K562 (cell line): ENCODE results near the gene AP3S2. TPM values are rescaled to one million over a fixed set of nuclear protein-coding genes. Genes with fewer than 3 reads are reported as not detected.
A peak's percentile ranks its signal among the peaks of the same experiment; 100 is the strongest.

Experiments used
- BDP1 ChIP-seq: IDR thresholded peaks from 3 replicates; pipeline ENCODE4 v1.6.1; 2011; ENCODE audit not compliant: insufficient read length, insufficient read depth
- CREBBP ChIP-seq: IDR thresholded peaks from one replicate; pipeline ENCODE4 v1.6.1; 2012; ENCODE audit warnings: low read depth, mild to moderate bottlenecking, control low read depth, inconsistent platforms, low read length
- CXXC5 ChIP-seq: fragments of 250-450 bp; sonication (Bioruptor Pico); IDR thresholded peaks from 2 replicates; pipeline ENCODE4 v1.8.0; 2022; ENCODE audit warnings: inconsistent platforms, mild to moderate bottlenecking, moderate library complexity
- DEAF1 ChIP-seq: fragments of 450-650 bp; formaldehyde crosslinking; IDR thresholded peaks from 2 replicates; pipeline ENCODE4 v1.4.0; 2020; ENCODE audit warnings: mild to moderate bottlenecking, moderate library complexity
- ESRRA ChIP-seq: fragments of 450-650 bp; IDR thresholded peaks from 2 replicates; pipeline ENCODE4 v1.6.1; 2014; ENCODE audit warnings: low read depth, mild to moderate bottlenecking, moderate library complexity, borderline replicate concordance
- ETS2 ChIP-seq: IDR thresholded peaks from 2 replicates; pipeline ENCODE4 v1.6.1; 2016; ENCODE audit warnings: borderline replicate concordance, missing genetic modification characterization, mild to moderate bottlenecking, moderate library complexity, missing compliant biosample characterization; ENCODE audit not compliant: poor library complexity, severe bottlenecking
- KDM4B ChIP-seq, 2 experiments: fragments of 450-650 bp in 1 of 2; sonication (generic) in 1 of 2; IDR thresholded peaks; 2 replicates each; pipeline ENCODE4 v1.6.1; 2016 to 2017; ENCODE audit warnings: borderline replicate concordance in 2 of 2, antibody characterized with exemption in 1 of 2, low read depth in 1 of 2, mild to moderate bottlenecking in 1 of 2
- LEF1 ChIP-seq: fragments of 450-650 bp; IDR thresholded peaks from 2 replicates; pipeline ENCODE4 v1.6.1; 2016; ENCODE audit warnings: mild to moderate bottlenecking
- MYNN ChIP-seq, 2 experiments: sonication (generic); formaldehyde crosslinking in 1 of 2; IDR thresholded peaks; 2 replicates each; pipeline versions ENCODE4 v1.5.0 to v1.6.1; 2016 to 2020; ENCODE audit warnings: antibody characterized with exemption in 1 of 2, missing genetic modification reagents in 1 of 2
- PCBP2 ChIP-seq: fragments of 200-400 bp; formaldehyde crosslinking; IDR thresholded peaks from 2 replicates; pipeline ENCODE4 v1.6.1; 2018; ENCODE audit warnings: low read length, low read depth, mild to moderate bottlenecking, moderate library complexity; ENCODE audit not compliant: poor library complexity, severe bottlenecking
- PRPF4 ChIP-seq: fragments of 200-400 bp; formaldehyde crosslinking; IDR thresholded peaks from one replicate; pipeline ENCODE4 v1.6.1; 2017; ENCODE audit warnings: low read length, low read depth, mild to moderate bottlenecking; ENCODE audit not compliant: insufficient read depth, poor library complexity, severe bottlenecking
- SMAD1 ChIP-seq: fragments of 150-350 bp; IDR thresholded peaks from 2 replicates; pipeline ENCODE4 v1.6.1; 2014; ENCODE audit warnings: low read length, low read depth; ENCODE audit not compliant: partially characterized antibody
- ZBTB1 ChIP-seq: sonication (generic); formaldehyde crosslinking; IDR thresholded peaks from 2 replicates; pipeline ENCODE4 v1.8.1; 2023; ENCODE audit warnings: missing genetic modification reagents, low read depth, mild to moderate bottlenecking, borderline replicate concordance
- ZBTB11 ChIP-seq, 3 experiments: fragments of 200-800 bp in 1 of 3; fragments of 250-450 bp in 1 of 3; fragments of 450-650 bp in 1 of 3; sonication (Bioruptor Pico) in 1 of 3; sonication (Bioruptor generic) in 1 of 3; formaldehyde crosslinking in 1 of 3; IDR thresholded peaks; 2 replicates each; pipeline versions ENCODE4 v1.6.1 to v1.8.0; 2016 to 2022; ENCODE audit warnings: mild to moderate bottlenecking in 2 of 3, missing genetic modification characterization in 2 of 3, missing compliant biosample characterization in 1 of 3, moderate library complexity in 1 of 3
- ZBTB17 ChIP-seq: fragments of 450-650 bp; formaldehyde crosslinking; IDR thresholded peaks from 2 replicates; pipeline ENCODE4 v1.4.0; 2020; ENCODE audit warnings: mild to moderate bottlenecking
- ZC3H4 ChIP-seq: sonication (generic); formaldehyde crosslinking; IDR thresholded peaks from 2 replicates; pipeline ENCODE4 v1.9.0; 2021; ENCODE audit warnings: missing genetic modification reagents, borderline replicate concordance
- ZNF316 ChIP-seq: fragments of 450-650 bp; IDR thresholded peaks from 2 replicates; pipeline ENCODE4 v1.6.1; 2016
- ZNF644 ChIP-seq: fragments of 200-800 bp; sonication (Bioruptor generic); IDR thresholded peaks from 2 replicates; pipeline ENCODE4 v1.6.1; 2016; ENCODE audit warnings: low read depth, missing genetic modification characterization, missing compliant biosample characterization
- polyA plus RNA-seq, 8 experiments: library from polyadenylated mRNA; depleted of rRNA in 4 of 8; stranded (reverse) in 5 of 8; unstranded in 3 of 8; fragments of >200 nt; fragmentation: Nextera tagmentation in 2 of 8; fragmentation: Illumina TruSeq in 1 of 8; extraction: Ambion mirVana in 2 of 8; extraction: Trizol in 1 of 8; gene quantifications; 2 replicates each; pipeline versions ENCODE4 v1.2.1 to v1.2.3, GENCODE V29; 2011 to 2014; ENCODE audit warnings: inconsistent platforms in 1 of 8, missing spikeins in 1 of 8
- total RNA-seq, 7 experiments: library from RNA; depleted of rRNA in 6 of 7; stranded (reverse); fragments of >200 nt in 6 of 7; fragmentation: Illumina TruSeq in 2 of 7; extraction: Trizol in 2 of 7; gene quantifications; 2 replicates each; pipeline versions ENCODE4 v1.2.1 to v1.2.3, GENCODE V29; 2011 to 2021; ENCODE audit warnings: low replicate concordance in 1 of 7

Gene AP3S2
- total and polyA plus RNA-seq, 9 of the 15 experiments (the other 6 are each of a cell fraction or from before 2014, with no cell fraction given), result 16.4 to 54.1 (median 37.4) TPM

- TF ChIP-seq ZBTB11 (CRISPR knock-in tag; IDR thresholded peaks at IDR 0.05) (peak in 1 of 3 experiments; percentile 64; a peak in 2 of 6 replicates), KDM4B (IDR thresholded peaks at IDR 0.05; ENCODE audit: borderline replicate concordance in 2 of 2, low read depth in 1 of 2) (no peak), ZBTB1 (no peak), DEAF1 (CRISPR knock-in tag) (no peak), MYNN (IDR thresholded peaks at IDR 0.05) (peak; percentile 70; the same call in 1 of the 2 replicates), MYNN (CRISPR knock-in tag; IDR thresholded peaks at IDR 0.05) (no peak), PCBP2 (no peak), BDP1 (no peak), SMAD1 (no peak), LEF1 (peak; percentile 93), ZBTB17 (CRISPR knock-in tag) (no peak), CXXC5 (peak; percentile 30; the same call in 1 of the 2 replicates), ESRRA (peak; percentile 30; the same call in 1 of the 2 replicates), PRPF4 (no peak), ZNF644 (no peak), CREBBP (no peak), ZC3H4 (CRISPR knock-in tag) (no peak), ETS2 (tag) (no peak), ZNF316 (no peak)
Measured at GRCh38 chr15:89783111-89783860, 110.5 kb downstream of the AP3S2 start (continued).
